Smooth muscle cell (in vitro differentiated cells): ENCODE results near the gene EDN3. TPM values are rescaled to one million over a fixed set of nuclear protein-coding genes. Genes with fewer than 3 reads are reported as not detected.
"Not testable (repeated sequence)": the region's sequence is repeated elsewhere in the genome, so short reads cannot be mapped to it uniquely, and the experiment has no call there.

Experiments used
- DNase-seq: peaks from one replicate; lab custom pipeline; 2025; ENCODE audit not compliant: unreplicated experiment; lab: John Stamatoyannopoulos, UW
- H2AFZ ChIP-seq: fragments of 200-600 bp; sonication (generic); 2 replicates; pipeline ENCODE4 v1.6.0; 2016; ENCODE audit warnings: antibody characterized with exemption, low read depth, mild to moderate bottlenecking
- H3F3A ChIP-seq: fragments of 200-600 bp; sonication (generic); 2 replicates; pipeline ENCODE4 v1.6.0; 2017; ENCODE audit warnings: antibody characterized with exemption, low read depth
- H3K27ac ChIP-seq: fragments of 200-600 bp; sonication (generic); 2 replicates; pipeline ENCODE4 v1.5.1; 2016; ENCODE audit warnings: low read depth, mild to moderate bottlenecking
- H3K27me3 ChIP-seq: fragments of 200-600 bp; sonication (generic); 2 replicates; pipeline ENCODE4 v1.6.1; 2016; ENCODE audit warnings: low read depth, mild to moderate bottlenecking
- H3K36me3 ChIP-seq: fragments of 200-600 bp; sonication (generic); 2 replicates; pipeline ENCODE4 v1.5.1; 2016; ENCODE audit warnings: low read depth
- H3K4me1 ChIP-seq: fragments of 200-600 bp; sonication (generic); 2 replicates; pipeline ENCODE4 v1.5.1; 2016; ENCODE audit warnings: low read depth
- H3K4me2 ChIP-seq: fragments of 200-600 bp; sonication (generic); 2 replicates; pipeline ENCODE4 v1.6.0; 2016; ENCODE audit warnings: mild to moderate bottlenecking
- H3K4me3 ChIP-seq: fragments of 200-600 bp; sonication (generic); 2 replicates; pipeline ENCODE4 v1.5.1; 2016; ENCODE audit warnings: mild to moderate bottlenecking
- H3K79me2 ChIP-seq: fragments of 200-600 bp; sonication (generic); 2 replicates; pipeline ENCODE4 v1.6.0; 2016; ENCODE audit warnings: low read depth, mild to moderate bottlenecking
- H3K9ac ChIP-seq: fragments of 200-600 bp; sonication (generic); 2 replicates; pipeline ENCODE4 v1.6.0; 2016; ENCODE audit warnings: low read depth
- H3K9me3 ChIP-seq: fragments of 200-600 bp; sonication (generic); replicated peaks from 2 replicates; pipeline ENCODE4 v1.5.1; 2016; ENCODE audit warnings: low read depth
- H4K20me1 ChIP-seq: fragments of 200-600 bp; sonication (generic); 2 replicates; pipeline ENCODE4 v1.6.0; 2016; ENCODE audit warnings: low read depth
- WGBS: methylation state at CpG from one replicate; pipeline ENCODE4 v1.1.7; 2016; ENCODE audit warnings: low lambda C conversion rate; 5-methylcytosine and 5-hydroxymethylcytosine counted together
- polyA plus RNA-seq: library from polyadenylated mRNA; unstranded; fragments of >200 nt; fragmentation: Nextera tagmentation; extraction: Ambion mirVana; gene quantifications from 2 replicates; pipeline ENCODE4 v1.2.1, GENCODE V29; 2016
- total RNA-seq: library from RNA; depleted of rRNA; stranded (reverse); fragments of >200 nt; gene quantifications from 2 replicates; pipeline ENCODE4 v1.2.3, GENCODE V29; 2014
- TF ChIP-seq, protein P1 (sequence below): fragments of 200-600 bp; sonication (generic); IDR thresholded peaks from 2 replicates; pipeline ENCODE4 v1.5.1; 2017; ENCODE audit warnings: borderline replicate concordance, mild to moderate bottlenecking, antibody characterized with exemption; ENCODE audit not compliant: insufficient read depth, poor library complexity, severe bottlenecking

Gene EDN3
- total and polyA plus RNA-seq, 2 experiments from 2014 or later = not detected

DNA sequence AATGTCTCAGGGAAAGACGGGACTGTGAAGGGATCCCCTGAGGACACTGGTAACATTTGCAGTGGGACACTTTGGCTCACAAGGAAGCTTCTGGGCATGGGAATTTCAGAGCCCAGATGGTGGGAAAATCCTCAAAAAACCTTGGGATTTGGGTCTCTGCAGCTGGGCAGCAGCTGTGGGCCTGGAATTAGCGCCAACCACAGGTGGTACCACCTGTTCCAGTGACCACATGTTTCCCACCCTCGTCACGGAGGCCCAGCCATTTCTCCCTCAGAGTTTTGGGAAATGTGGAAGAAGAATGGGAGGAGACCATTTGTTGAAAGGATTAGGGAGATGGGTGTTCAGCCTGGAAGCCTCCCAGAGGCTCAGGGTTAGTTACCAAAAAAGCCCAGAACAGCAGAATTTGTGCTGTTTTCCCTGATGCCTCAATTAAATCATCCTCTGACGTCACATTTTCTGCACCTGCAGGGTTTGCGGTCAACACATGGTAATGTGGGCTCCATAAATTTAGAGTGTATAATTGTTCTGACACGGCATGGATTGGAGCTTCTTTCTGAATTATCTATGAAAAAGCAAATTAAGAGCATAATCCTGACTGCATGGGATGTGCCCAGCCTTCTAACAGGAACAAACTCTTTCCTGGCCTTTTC is 34.4 kb downstream of the EDN3 start:
- Histone ChIP-seq H3K36me3 (no peaks in the 10 kb centered on the region), H4K20me1 (no peaks in the 10 kb centered on the region), H3K27me3 (peaks cover 88% of the 10 kb centered on the region), H3K4me3 (no peak overlapping the region), H3K4me2 (no peak overlapping the region), H3K27ac (no peak overlapping the region), H3F3A (no peaks in the 10 kb centered on the region), H3K4me1 (no peaks in the 10 kb centered on the region), H3K9ac (no peak overlapping the region), H2AFZ (no peak overlapping the region), H3K79me2 (no peaks in the 10 kb centered on the region), H3K9me3 (no peaks in the 10 kb centered on the region)
- TF ChIP-seq, protein P1, sequence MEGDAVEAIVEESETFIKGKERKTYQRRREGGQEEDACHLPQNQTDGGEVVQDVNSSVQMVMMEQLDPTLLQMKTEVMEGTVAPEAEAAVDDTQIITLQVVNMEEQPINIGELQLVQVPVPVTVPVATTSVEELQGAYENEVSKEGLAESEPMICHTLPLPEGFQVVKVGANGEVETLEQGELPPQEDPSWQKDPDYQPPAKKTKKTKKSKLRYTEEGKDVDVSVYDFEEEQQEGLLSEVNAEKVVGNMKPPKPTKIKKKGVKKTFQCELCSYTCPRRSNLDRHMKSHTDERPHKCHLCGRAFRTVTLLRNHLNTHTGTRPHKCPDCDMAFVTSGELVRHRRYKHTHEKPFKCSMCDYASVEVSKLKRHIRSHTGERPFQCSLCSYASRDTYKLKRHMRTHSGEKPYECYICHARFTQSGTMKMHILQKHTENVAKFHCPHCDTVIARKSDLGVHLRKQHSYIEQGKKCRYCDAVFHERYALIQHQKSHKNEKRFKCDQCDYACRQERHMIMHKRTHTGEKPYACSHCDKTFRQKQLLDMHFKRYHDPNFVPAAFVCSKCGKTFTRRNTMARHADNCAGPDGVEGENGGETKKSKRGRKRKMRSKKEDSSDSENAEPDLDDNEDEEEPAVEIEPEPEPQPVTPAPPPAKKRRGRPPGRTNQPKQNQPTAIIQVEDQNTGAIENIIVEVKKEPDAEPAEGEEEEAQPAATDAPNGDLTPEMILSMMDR = no peak
- DNase-seq = no peak
- 83% methylated on average over 7 of the region's 7 CpGs for WGBS

DNA sequence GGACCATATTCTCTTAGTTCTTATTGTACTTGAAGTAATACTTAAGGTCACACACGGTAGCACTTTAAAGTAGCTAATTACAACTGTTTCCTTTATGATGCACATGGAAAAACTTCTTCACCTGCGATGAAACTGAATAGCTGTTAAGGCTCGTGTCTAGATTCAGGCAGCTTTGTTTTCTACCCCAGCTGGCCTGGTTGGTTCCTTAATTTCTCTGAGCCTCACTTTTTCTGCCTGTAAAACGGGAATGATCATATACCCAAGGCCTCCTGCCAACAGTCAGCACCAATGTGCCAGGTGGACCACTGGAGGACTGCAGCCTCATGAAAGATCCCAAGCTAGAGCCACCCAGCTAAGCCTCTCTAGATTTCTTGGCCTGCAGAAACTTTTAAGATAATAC is 35.0 kb downstream of the EDN3 start:
- DNase-seq = no peak
- TF ChIP-seq, protein P1 = no peak

DNA sequence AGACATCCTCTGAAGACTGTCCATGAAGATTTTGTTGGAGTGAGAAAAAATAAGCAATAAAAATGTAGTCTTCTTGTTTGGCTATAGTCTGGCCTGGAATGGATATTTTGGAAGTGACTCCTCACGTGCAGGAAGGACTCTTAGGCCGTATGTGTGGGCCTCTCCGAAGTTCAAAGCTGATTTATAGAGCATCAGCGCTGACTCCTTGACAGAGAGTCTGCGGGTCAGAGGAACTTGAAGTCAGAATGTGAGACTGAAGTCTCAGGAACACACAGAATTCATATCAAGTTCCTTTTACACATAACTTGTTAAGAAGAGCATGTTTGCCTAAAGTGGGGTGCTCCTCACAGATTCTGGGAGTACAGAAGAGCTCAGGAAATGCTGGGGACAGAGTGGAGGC is 36.1 kb downstream of the EDN3 start:
- no peak overlapping the region for H3K27ac ChIP-seq
- H3K36me3 ChIP-seq = no peaks in the 10 kb centered on the region
- no peak overlapping the region for H3K4me3 ChIP-seq
- TF ChIP-seq, protein P1 = no peak
- H3K9ac ChIP-seq = no peak overlapping the region
- H3K9me3 ChIP-seq = no peaks in the 10 kb centered on the region
- no peak overlapping the region for H2AFZ ChIP-seq
- H3K27me3 ChIP-seq = peaks cover 76% of the 10 kb centered on the region
- H3K4me2 ChIP-seq = no peak overlapping the region
- DNase-seq = no peak
- H3K79me2 ChIP-seq = no peaks in the 10 kb centered on the region
- no peaks in the 10 kb centered on the region for H3F3A ChIP-seq
- no peaks in the 10 kb centered on the region for H4K20me1 ChIP-seq
- H3K4me1 ChIP-seq = no peaks in the 10 kb centered on the region
- 87% methylated on average over 5 of the region's 5 CpGs for WGBS

More for the DNA sequence above, 35.0 kb downstream of the EDN3 start:
- H3K4me3 ChIP-seq = no peak overlapping the region
- 82% methylated on average over 4 of the region's 4 CpGs for WGBS
- H2AFZ ChIP-seq = no peak overlapping the region
- H4K20me1 ChIP-seq = no peaks in the 10 kb centered on the region
- no peak overlapping the region for H3K4me2 ChIP-seq
- H3K4me1 ChIP-seq = no peaks in the 10 kb centered on the region
- no peak overlapping the region for H3K9ac ChIP-seq
- H3K79me2 ChIP-seq = no peaks in the 10 kb centered on the region
- H3K27ac ChIP-seq = no peak overlapping the region
- H3K27me3 ChIP-seq = peaks cover 83% of the 10 kb centered on the region
- H3K9me3 ChIP-seq = no peaks in the 10 kb centered on the region
- no peaks in the 10 kb centered on the region for H3F3A ChIP-seq
- no peaks in the 10 kb centered on the region for H3K36me3 ChIP-seq

- DNase-seq = not testable (repeated sequence)
These were observed 38.0 kb downstream of the EDN3 start for GRCh38 chr20:59338444-59338843.

More at GRCh38 chr20:59338444-59338843, 38.0 kb downstream of the EDN3 start:
- H3F3A ChIP-seq, H3K79me2 ChIP-seq, H3K4me1 ChIP-seq, H2AFZ ChIP-seq, H3K9me3 ChIP-seq, H3K4me2 ChIP-seq, H4K20me1 ChIP-seq, H3K36me3 ChIP-seq, H3K4me3 ChIP-seq, H3K9ac ChIP-seq, H3K27ac ChIP-seq: not testable (repeated sequence)
- peaks cover 57% of the 10 kb centered on the region for H3K27me3 ChIP-seq
- WGBS = 81% methylated on average over 3 of the region's 8 CpGs
